HG03565 (cell line): ENCODE results near the gene OVOL1.
"Not testable (repeated sequence)": the region's sequence is repeated elsewhere in the genome, so short reads cannot be mapped to it uniquely, and the experiment has no call there.

Source experiments
- ATAC-seq: cut with Tn5 transposase; IDR thresholded peaks from one replicate; pipeline ENCODE4 v1.9.1; 2021; ENCODE audit warnings: mild to moderate bottlenecking, moderate library complexity; ENCODE audit not compliant: unreplicated experiment

The OVOL1 gene

DNA sequence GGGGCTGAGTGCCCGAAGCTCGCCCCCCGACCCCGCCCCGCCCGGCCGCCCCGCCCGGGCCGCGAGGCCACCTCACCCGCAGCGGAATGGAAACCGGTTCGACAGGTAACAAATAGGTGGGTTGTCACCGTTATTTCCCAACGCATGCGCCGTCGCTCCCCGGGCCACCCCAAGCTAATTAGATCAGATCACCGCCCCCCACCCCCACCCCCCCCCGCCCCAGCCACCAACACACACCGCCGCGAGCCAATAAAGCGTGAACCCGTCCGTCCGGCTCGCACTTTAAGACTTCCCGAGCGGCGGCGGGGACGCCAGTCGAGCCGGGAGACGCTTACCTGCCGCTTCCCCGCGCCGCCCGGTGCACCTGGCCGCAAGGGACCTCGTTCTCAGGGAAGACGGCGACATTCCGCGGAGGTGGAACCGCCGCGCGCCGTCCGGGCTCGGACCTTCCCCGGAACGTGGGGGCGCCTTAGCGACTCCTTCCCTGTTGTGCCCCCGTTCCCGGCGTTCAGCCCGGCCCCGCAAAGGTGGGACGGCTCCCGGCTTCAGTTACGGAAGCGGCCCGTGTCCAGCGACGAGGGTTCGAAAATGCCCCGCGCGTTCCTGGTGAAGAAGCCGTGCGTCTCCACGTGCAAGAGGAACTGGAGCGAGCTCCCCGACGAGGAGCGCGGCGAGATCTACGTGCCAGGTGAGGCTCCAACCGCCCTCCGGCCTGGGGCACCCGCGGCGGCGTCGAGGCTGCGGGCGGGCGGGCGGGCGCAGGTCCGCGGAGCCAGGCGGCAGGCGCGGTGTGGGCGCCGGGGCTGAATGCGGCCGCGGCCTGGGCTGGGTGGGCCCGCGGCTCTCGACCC is at the start of gene OVOL1:
TSS of gene OVOL1 (plus strand) at position 278 of the 851 bp plus-strand sequence. CDS start at position 589, 311 bp downstream.
- ATAC-seq: no peak

DNA sequence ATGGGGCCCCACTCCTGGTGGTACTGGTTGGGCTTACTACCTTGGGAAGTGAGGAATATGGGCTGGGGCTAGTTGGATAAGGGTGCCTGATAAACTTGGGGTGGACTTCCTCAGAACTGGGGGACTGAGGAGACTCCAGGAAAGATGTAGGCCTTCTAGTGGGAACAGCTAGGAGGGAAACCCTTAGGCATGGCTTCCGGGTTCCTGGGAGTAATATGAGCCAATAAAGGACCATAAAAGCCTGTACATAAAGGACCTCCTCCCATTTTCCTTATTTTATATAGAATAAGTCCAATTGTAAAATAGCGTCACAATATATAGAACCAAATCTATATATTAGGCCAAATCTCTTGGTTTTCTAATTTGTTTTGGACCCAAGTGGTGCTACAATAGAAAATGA is 47.8 kb upstream of the OVOL1 start:
- no peak for ATAC-seq

DNA sequence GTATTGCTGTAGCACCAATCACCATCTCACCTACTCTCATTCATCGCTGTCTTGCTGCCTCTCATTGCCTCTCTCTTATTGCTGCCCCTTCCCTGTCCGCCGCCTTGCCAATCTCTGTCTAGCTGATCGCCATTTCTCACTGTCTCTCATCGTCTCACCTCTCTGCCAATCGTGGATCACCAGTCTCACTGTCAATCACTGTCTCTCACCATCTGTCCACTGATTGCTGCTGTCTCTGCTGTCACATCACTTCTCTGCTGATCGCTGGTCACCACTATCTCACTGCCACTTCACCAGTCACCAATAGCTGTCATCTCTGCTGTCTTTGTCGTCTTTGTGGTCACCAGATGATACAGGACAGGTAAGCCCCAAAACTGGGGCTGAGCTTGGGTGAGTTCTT is 45.7 kb upstream of the OVOL1 start:
- no peak for ATAC-seq

DNA sequence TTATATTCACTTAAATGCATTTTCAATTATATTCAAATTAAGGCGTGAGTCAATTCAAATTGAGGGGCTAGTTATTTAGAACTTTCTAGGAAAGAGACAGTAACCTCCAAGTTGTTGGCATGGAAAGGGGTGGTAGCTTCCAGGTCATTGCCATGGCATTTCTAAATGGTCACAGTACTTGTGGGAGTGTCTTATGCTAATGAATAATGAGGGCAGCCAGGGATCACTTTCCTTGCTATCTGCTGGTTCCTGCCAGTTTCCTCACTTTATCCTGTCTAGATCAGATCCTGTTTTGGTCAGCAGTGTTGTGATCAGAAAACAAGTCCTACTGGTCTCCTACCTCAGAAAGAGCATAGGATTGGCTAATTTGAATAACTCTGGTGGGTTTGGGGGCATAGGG is 44.5 kb upstream of the OVOL1 start:
- no peak for ATAC-seq

DNA sequence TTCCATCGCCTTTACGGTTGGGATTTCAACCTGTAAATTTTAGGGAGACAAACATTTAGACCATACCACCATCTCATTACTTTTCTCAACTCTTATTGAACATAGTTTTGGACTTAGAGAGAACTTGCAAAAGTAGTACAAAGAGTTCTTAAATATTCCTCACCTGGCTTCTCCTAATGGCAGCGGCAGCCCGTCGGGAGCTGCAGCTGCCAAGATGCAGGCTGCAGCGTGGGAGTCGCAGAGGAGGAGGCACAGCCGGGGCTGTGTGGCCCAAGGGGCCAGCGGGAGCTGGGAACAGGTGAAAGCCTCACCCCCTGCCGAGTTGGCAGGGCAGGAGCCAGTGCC is 43.2 kb upstream of the OVOL1 start:
- ATAC-seq: no peak

DNA sequence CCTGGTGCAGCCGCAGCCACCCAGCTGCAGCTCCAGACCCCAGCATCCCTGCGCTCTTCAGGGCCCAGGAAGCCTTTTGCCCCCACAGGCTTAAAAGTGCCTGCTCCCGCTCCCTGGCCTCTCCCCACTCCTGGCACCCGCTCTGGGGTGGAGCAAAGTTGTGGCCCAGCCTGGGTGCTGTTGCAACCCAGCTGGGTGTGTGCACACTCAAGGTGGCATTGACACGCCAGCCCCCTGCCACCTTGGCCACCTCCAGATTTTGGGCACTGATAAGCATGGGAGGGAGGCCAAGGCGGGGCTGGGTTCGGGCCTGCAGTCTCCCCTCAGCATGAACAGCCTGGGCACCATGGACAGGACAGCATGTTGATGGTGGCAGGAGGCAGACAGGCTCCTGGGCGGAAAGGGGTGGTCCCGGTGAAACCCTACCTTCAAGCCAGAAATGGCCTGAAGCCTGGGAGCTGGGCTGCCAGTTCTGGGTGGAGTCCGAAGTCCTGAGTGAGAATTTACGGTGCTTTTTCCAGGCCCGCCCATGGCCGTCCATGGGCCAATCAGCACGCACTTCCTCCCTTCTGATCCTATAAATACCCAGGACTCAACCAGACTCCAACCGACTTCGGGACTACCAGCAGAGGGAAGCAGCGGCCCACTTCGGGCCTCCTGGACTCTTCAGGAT is 42.7 kb upstream of the OVOL1 start:
- ATAC-seq: no peak

DNA sequence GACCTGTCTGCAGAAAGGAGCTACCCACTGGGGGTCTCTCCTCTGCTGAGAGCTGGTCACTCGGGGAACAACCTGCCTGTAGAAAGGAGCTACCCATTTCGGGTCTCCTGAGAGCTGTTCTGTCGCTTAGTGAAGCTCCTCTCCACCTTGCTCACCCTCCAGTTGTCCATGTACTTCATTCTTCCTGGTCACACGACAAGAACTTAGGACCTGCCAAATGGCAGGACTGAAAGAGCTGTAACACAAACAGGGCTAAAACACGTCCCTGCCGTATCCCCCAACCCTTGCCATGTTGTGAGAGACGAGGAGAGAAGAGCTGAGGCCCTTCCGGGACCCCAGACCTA is 42.2 kb upstream of the OVOL1 start:
- ATAC-seq: no peak

DNA sequence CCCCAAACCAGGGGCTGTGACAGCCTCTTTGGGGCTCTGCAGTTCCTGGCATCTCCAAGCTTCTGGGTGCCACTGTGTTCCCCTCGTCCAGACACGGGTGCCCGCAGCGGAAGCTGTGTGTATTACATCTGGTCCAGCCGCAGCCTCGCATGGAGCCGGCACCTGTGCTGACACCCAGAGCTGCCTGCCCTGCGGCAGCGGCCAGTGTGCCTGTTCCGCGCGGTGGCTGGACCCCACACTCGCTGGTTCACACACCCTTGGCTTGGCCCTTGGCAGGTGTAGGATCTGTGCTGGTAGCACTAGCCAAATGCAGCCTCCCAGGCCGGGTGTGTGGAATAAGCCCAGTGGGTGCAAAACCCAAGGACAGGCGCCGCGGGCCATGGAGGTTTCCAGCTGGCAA is 41.8 kb upstream of the OVOL1 start:
- ATAC-seq: no peak

DNA sequence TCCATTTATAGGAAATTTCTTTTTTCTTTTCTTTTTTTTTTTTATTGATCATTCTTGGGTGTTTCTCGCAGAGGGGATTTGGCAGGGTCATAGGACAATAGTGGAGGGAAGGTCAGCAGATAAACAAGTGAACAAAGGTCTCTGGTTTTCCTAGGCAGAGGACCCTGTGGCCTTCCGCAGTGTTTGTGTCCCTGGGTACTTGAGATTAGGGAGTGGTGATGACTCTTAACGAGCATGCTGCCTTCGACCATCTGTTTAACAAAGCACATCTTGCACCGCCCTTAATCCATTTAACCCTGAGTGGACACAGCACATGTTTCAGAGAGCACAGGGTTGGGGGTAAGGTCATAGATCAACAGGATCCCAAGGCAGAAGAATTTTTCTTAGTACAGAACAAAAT is 24.7 kb upstream of the OVOL1 start:
- ATAC-seq: not testable (repeated sequence)

DNA sequence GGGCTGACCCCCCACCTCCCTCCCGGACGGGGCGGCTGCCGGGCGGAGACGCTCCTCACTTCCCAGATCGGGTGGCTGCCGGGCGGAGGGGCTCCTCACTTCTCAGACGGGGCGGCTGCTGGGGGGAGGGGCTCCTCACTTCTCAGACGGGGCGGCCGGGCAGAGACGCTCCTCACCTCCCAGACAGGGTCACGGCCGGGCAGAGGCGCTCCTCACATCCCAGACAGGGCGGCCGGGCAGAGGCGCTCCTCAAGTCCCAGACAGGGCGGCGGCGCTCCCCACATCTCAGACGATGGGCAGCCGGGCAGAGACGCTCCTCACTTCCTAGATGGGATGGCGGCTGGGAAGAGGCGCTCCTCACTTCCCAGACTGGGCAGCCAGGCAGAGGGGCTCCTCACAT is 24.0 kb upstream of the OVOL1 start:
- ATAC-seq: not testable (repeated sequence)

DNA sequence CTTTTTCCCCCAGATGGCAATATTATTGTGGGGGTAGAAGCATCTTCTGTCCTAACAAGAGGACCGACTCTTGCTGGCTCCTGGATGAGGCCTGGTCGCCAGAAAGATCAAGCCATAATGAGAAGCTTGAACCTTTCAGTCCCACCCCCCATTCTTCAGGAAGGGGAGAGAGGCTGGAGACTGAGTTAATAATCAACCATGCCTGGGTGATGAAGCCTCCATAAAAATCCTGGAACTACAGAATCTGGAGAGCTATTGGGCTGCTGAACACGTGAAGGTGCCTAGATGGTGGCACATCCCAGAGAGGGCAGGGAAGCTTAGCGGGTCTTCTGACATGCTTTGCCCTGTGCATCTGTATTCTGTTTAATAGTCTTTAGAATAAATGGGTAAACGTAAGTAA is 22.4 kb upstream of the OVOL1 start:
- no peak for ATAC-seq

DNA sequence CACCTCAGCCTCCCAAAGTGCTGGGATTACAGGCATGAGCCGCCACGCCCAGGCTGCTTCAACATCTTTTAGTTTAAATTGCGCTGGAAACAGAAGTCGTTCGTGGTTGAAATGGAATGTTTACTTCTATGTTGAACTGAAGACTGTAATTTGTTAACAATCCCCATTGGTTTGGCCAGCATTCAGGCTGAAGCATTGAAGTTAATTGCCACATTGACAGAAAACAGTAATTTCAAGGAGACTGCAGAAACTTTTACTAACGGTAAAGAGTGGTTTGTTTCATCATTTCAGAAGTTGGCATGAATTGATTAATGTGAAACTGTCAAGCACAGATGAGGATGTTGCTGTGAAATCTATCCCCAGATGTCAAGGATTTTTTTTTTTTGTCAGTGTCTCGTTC is 20.3 kb upstream of the OVOL1 start:
- ATAC-seq: no peak

DNA sequence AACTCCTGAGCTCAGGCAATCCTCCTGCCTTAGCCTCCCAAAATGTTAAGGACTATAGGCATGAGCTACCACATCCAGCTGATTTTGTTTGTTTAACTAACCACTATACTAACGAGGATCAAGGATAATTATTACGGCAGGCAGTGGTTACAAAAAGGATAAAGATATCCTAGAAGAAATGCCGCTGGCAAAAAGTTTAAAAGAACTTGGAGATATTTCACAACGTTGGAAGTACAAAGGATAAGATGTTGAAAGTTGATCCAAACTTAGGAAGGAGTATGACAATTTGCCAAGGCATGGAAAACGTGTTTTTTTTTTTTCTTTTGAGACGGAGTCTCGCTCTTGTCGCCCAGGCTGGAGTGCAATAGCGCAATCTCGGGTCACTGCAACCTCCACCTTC is 19.5 kb upstream of the OVOL1 start:
- ATAC-seq: no peak

DNA sequence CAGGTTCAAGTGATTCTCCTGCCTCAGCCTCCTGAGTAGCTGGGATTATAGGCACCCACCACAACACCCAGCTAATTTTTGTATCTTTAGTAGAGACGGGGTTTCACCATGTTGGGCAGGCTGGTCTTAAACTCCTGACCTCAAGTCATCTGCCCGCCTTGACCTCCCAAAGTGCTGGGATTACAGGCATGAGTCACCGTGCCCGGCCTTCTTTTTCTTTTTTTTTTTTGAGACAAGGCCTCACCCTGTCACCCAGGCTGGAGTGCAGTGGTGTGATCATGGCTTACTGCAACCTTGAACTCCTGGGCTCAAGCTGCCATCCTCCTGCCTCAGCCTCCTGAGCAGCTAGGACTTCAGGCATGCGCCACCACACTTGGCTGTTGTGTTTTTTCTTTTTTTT is 19.1 kb upstream of the OVOL1 start:
- ATAC-seq: not testable (repeated sequence)

DNA sequence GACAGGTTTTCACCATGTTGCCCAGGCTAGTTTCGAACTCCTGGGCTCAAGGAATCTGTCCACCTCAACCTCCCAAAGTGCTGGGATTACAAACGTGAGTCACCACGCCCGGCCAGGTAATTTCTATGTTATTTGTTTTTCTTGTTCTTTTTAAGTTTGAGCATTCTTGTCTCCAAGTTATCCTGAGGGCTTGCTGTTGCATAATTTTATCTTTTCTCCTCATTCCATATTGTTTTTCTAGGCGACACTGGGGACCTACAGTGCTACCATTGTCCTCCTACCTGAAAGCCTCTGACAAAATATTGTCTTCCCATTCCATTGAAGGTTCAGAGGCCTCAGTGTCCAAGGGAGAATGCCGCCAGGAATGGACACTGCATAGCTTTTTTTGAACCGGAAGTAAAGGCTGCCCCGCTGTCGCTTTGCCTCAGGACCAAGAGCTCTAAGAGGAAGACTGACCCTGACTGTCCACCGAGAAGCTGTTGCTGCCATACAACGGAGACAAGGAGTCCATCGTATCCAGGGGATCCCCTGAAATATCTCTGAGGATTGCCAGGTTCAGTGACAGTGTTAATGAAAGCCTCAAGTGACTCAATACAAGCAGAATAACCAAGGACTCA is 15.8 kb upstream of the OVOL1 start:
- ATAC-seq: no peak

DNA sequence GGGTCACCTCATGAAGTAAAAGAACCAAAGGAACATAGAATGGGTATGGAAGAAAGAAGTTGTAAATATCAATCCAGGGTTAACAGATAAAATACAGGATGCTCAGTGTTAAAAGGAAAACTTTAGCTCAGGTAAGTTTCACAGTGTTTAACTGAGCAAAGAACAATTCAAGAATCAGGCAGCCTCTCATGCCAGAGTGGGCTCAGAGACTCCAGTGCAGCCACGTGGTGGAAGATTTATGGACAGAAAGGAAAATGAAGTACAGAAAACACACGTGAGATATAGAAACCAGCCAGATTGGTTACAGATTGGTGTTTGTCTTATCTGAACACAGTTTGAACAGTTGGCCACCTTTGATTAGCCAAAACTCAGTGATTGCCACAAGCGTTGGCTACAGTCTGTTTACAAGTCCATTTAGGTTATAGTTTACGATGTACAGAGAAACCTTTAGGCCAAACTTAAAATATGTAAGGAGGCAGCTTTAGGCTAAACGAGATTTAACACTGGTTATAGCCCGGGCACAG is 15.2 kb upstream of the OVOL1 start:
- no peak for ATAC-seq

DNA sequence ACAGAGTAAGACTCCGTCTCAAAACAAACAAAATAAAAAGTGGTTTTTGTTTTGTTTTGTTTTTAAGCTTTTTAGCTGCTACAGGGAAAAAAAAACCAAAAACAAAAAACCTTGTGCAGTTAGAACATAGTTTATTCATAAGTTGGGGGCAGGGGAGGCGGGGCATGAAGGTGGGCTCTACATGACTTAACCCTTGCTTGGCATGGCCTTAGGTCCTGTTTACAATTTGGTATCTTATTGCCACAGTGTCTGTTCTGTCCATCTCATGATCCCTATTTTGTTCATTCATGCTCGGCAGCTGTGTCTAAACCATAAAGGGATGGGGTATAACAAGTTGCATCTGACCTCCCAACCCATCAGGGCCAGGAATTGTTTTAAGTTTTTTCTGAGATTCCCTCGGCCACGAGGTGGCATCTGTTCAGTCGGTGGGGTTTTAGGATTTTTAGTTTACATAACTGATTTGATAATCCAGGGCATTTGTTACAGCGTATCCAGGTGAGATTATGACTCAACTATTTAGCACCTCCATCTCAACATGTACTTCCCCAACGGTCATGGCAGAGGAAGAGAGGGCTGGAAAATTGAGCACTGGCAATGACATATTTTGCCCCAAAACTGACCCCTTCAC is 13.0 kb upstream of the OVOL1 start:
- no peak for ATAC-seq

DNA sequence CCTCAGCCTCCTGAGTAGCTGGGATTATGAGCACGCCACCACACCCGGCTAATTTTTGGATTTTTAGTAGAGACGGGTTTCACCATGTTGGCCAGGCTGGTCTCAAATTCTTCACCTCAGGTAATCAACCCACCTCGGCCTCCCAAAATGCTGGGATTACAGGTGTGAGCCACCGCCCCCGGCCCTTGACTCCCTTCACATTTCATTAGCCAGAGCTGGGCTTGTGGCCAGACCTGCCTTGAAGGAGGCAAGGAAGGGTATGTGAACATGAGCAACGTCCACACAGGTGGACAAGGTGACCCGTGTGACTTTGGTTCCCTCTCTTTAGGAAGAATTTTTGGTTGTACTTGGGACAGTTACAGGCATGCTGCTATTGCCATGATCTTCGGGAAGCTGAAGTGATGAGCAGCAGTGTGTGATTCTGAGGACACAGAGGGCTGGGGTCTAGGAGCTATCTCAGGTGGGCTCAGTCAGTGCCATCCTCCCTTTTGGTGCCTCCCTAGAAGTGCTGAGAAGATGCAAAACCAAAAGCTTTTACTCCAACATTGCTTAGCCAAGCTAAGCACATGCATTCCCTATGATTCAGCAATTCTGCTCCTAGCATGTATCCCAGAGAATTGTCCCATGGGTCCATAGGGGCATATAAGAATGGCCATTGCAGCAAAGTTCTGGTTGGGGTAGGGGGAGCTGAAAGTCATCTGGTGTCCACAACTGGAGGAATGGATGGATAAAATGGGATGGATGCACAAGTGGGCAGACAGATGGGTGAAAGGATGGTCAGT is 12.1 kb upstream of the OVOL1 start:
- no peak for ATAC-seq

DNA sequence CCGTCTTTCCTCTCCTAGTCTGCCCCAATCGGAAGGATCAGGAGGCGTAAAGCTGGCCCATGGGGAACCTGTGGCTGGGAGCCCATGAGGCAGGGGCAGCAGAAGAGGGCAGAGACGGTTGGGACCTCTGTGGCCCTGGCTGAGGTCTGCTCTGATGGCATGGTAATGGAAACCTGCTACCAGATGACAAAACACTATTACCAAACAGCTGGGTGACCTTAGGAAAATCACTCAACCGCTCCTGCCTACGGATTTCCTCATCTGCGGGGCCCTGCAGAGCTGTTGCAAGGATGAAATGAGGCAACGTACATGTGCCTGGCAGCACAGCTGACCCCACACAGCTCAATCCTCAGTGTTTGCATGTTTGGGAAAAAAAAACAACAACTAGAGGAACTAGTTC is 10.7 kb upstream of the OVOL1 start:
- ATAC-seq: no peak

DNA sequence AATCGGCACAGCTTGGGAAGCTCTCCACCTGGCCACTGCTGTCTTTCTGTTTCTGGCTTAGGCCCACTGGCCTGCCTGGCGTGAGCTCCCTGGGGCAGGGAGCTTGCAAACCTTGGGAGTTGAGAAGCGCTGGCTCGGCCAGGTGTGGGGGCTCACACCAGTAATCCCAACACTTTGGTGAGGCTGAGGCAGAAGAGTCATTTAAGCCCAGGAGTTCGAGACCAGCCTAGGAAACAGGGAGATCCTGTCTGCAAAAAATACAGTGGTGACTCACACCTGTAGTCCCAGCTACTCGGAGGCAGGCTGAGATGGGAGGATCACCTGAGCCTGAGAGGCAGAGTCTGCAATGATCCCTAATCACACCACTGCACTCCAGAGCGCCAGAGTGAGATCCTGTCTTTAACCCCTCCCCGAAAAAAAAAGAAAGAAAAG is 10.1 kb upstream of the OVOL1 start:
- no peak for ATAC-seq

DNA sequence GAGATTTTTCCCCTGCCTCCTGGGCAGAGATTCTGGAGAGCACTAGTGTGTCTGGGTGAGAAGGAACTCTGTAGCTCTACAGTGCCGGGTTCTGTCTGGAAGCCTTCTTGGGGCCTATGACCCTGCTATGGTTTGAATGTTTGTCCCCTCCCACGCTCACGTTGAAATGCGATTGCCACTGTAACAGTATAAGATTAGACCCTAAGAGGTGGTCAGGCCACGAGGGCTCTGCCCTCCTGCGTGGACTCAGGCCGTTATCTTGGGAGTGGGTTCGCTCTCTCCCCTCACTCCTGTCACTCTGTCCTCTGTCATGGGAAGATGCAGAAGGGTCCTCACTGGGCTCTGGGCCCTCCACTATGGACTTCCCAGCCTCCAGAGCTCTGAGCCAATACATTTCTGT is 9.6 kb upstream of the OVOL1 start:
- ATAC-seq: no peak
